ENCODE results near the gene CNTRL.
"Not testable (repeated sequence)": the region's sequence is repeated elsewhere in the genome, so short reads cannot be mapped to it uniquely, and the experiment has no call there.

The CNTRL gene

DNA sequence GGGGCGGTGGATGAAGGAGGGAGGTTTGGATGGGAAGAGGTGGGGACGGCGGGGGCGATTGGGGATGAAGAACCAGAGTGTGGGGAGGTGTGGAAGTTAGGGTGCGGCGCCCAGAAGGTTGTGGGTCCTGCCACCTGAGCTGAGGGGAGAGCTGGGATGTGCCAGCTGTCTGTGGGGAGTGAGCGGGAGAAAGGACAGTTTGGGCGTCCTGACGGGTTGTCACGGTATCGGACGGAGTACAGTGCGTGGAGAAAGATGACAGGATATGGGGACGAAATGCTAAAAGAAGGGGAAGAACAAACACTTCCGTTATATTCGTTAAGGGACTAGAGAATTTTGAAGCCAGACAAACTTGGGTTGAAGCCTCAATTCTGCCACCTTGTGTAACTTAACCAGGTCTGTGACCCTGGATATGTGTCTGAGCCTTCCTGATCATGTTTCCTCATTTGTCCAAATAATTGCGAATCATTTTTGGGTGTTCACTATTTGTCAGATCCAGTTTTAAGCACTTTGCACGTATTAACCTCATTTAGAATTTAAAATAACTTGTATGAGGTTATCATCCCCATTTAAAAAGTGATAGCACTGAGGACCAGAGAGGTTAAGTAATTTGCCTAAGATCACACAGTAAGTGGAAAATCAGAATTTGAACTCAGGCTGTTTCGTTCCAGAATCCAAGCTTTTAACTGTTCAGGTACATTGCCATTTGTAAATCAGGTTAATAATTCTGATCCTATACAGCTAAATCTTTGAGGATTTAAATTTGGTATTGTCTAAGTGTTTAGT, 689 bp downstream of the CNTRL start:
- DNase-seq, result no peak

DNA sequence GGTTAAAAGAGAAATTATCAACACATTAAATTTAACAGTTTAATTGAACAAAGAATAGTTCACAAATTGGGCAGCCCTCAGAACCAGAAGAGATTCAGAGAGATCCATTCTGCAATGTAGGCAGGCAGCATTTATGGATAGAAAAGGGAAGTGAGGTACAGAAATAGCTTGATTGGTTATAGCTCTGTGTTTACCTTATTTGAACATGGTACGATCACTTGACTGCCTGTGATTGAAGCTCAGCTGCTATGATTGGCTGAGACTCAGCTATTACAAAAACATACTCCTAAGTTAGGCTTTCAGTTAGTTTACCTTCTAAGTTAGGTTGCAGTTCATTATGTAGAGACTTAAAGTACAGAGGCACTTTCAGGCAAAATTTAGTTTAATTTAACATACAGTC, 7.3 kb downstream of the CNTRL start:
- DNase-seq, result no peak

DNA sequence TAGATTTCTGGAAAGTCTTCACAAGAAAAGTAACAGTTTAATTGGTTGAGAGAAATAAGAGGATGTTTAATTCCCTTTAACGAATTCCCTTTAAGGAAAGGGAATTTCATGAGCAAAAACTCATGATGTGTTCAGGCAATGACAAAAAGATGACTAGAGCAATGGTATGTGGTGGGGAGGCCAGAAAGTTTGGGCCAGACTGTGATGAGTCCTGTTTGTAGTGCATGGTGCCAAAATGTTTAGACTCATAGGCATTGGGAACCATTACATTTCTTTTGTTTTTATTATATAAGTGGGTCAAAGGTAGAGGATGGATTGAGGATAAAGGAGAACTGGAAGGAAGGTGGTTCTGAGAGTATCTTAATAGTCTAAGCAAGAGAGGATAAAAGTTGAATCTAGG, 10.9 kb downstream of the CNTRL start:
- no peak for DNase-seq

GRCh38 chr9:121088576-121088975, 13.8 kb downstream of the CNTRL start:
- DNase-seq, result no peak

GRCh38 chr9:121090743-121091142, 16.0 kb downstream of the CNTRL start:
- DNase-seq, result not testable (repeated sequence)

- no peak for DNase-seq
Measured at GRCh38 chr9:121095057-121095456, 20.3 kb downstream of the CNTRL start.

GRCh38 chr9:121098567-121099198, 23.9 kb downstream of the CNTRL start:
- no peak for DNase-seq

GRCh38 chr9:121104054-121104453, 29.3 kb downstream of the CNTRL start:
- DNase-seq, result not testable (repeated sequence)

- no peak for DNase-seq
Measured at GRCh38 chr9:121105531-121105930, 30.8 kb downstream of the CNTRL start.

- no peak for DNase-seq
Measured at GRCh38 chr9:121107029-121107428, 32.3 kb downstream of the CNTRL start.

GRCh38 chr9:121107881-121108280, 33.1 kb downstream of the CNTRL start:
- DNase-seq, result no peak

DNA sequence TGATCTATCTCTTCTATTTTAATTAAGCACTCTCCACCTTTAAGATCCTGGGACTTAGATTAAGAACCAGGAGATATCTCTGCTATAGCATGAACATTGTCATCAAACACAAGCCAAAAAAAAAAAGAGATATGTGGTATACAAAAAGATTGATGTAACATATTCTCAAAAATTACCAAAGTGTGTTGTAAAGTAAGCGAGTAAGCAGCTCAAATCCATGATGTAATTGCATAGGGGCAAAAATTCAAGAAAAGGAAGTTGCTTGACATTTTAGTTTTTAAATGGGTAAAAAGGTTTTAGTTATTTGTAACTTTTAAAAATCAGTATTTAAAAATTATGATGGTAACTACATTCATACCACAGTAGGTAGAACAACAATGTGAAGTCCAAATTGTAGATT, 40.7 kb downstream of the CNTRL start:
- DNase-seq, result no peak

DNA sequence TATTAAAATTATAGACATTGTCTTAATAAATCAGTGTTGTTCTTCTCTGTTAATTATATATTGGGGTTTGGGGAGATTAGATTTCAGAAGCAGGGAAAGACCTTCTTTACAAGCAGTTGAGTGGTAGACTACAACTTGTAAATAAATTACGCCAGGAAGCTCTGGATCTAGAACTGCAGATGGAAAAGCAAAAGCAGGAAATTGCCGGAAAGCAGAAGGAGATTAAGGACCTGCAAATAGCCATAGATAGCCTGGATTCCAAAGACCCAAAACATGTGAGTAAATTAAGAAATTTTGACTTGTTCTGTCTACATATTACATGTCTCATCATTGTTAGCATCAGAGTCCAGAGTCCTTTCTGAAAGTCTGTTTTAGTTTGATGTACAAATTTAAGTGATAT, 43.5 kb downstream of the CNTRL start:
- DNase-seq, result no peak

GRCh38 chr9:121120386-121120785, 45.6 kb downstream of the CNTRL start:
- no peak for DNase-seq

- DNase-seq, result peak; percentile 98
Measured at GRCh38 chr9:121121582-121122087, 46.9 kb downstream of the CNTRL start.

- no peak for DNase-seq
Measured at GRCh38 chr9:121122246-121123032, 47.7 kb downstream of the CNTRL start.

DNA sequence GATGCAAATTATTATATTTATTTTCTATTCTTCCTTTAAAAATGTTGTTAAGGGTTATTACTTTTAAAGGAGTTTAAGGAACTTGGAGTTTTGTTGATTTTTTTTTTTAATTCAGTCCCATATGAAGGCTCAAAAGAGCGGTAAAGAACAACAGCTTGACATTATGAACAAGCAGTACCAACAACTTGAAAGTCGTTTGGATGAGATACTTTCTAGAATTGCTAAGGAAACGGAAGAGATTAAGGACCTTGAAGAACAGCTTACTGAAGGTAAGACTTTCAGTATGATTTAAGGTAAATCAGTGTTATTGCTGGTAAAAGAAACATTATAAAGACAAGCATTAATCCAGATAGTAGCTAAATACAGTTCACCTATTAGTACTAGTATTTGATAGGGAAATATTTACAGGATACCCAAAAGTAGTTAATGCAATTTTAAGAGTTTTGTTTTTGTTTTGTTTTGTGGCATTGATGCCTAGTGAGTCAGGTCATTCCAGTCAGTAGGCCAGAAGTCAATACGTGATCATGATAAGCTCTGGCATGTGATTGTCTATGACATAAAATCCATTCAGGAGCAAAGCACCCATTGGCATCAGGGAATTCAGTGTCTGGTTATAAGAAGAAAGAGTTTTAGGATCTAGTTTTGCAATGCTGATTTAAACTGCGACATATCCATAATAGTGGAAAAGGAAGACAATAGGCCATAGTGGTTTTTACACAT, 49.2 kb downstream of the CNTRL start:
- no peak for DNase-seq

GRCh38 chr9:121125590-121125989, 50.8 kb downstream of the CNTRL start:
- no peak for DNase-seq

DNA sequence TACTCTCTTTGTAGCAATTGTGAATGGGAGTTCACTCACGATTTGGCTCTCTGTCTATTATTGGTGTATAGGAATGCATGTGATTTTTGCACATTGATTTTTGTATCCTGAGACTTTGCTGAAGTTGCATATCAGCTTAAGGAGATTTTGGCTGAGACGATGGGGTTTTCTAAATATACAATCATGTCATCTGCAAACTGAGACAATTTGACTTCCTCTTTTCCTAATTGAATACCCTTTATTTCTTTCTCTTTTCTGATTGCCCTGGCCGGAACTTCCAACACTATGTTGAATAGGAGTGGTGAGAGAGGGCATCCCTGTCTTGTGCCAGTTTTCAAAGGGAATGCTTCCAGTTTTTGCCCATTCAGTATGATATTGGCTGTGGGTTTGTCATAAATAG, 54.6 kb downstream of the CNTRL start:
- DNase-seq, result not testable (repeated sequence)

DNA sequence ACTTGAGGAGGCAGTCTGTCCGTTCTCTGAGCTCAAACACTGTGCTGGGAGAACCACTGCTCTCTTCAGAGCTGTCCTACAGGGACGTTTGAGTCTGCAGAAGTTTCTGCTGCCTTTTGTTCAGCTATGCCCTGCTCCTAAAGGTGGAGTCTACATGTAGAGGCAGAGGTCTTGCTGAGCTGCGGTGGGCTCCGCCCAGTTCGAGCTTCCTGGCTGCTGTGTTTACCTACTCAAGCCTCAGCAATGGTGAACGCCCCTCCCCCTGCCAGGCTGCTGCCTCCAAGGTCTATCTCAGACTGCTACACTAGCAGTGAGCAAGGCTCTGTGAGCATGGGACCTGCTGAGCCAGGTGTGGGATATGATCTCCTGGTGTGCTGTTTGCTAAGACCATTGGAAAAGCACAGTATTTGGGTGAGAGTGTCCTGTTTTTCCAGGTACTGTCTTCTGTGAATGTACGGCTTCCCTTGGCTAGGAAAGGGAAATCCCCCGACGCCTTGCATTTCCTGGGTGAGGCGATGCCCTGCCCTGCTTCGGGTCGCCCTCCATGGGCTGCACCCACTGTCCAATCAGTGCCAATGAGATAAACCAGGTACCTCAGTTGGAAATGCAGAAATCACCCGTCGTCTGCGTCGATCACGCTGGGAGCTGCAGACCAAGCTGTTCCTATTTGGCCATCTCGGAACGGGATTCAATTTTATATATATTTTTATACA, 58.5 kb downstream of the CNTRL start:
- DNase-seq, result no peak

DNA sequence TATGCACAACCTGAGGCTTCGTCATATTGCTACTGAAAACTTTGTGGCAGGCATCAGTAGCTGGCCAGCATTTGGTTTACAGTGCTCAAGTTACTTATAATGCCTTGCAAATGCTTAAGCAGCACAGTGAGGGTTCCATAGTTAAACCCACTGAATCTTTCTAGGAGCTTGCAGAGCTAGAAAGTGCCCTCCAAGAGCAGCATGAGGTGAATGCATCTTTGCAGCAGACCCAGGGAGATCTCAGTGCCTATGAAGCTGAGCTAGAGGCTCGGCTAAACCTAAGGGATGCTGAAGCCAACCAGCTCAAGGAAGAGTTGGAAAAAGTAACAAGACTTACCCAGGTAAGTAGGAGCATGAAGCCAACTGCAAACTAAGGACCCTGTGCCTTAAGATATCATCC, 60.9 kb downstream of the CNTRL start:
- no peak for DNase-seq

- DNase-seq, result no peak
Measured at GRCh38 chr9:121138561-121138960, 63.8 kb downstream of the CNTRL start.
